ENCODE data around the gene CHN2.

DNA sequence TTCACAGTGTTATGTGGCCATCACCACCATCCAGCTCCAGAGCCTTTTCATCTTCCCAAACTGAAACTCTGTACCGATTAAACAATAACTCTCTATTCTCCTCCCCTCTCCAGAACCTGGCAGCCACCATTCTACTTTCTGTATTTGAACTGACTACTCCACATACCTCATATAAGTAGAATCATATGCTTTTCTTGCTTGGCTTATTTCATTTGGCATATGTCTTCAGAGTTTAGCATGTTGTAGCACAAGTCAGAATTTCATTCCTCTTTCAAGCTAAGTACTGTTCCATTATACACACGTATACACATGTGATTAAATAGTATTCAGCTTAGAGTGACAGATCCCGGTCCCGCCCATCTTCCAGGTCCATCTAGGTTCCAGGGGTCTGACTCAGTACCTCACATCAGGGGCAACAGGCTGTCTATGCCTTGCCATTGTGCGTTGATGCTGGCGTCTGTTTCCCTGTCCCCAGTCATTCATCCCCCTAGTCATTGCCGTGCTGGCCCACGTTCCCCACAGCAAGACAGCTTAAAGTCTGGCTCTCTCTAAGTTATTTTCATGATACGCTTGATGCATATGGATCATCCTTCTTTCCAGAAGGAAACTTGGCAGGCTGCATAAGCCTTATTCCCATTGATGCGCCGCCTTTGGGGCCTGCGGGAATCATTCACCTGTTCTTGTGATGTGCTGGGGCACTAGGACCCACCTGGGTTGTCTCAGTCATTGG, 108.3 kb downstream of the CHN2 start:
- TF ChIP-seq, protein P1, sequence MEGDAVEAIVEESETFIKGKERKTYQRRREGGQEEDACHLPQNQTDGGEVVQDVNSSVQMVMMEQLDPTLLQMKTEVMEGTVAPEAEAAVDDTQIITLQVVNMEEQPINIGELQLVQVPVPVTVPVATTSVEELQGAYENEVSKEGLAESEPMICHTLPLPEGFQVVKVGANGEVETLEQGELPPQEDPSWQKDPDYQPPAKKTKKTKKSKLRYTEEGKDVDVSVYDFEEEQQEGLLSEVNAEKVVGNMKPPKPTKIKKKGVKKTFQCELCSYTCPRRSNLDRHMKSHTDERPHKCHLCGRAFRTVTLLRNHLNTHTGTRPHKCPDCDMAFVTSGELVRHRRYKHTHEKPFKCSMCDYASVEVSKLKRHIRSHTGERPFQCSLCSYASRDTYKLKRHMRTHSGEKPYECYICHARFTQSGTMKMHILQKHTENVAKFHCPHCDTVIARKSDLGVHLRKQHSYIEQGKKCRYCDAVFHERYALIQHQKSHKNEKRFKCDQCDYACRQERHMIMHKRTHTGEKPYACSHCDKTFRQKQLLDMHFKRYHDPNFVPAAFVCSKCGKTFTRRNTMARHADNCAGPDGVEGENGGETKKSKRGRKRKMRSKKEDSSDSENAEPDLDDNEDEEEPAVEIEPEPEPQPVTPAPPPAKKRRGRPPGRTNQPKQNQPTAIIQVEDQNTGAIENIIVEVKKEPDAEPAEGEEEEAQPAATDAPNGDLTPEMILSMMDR (IDR thresholded peaks at IDR 0.05; ENCODE audit: low read depth, low read length): no peak
- TF ChIP-seq POLR2A (IDR thresholded peaks at IDR 0.05; ENCODE audit: extremely low read depth, insufficient read length) (no peak), MYC (IDR thresholded peaks at IDR 0.05; ENCODE audit: low read depth, low read length) (no peak)
- TF ChIP-seq, protein P2, sequence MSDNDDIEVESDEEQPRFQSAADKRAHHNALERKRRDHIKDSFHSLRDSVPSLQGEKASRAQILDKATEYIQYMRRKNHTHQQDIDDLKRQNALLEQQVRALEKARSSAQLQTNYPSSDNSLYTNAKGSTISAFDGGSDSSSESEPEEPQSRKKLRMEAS (IDR thresholded peaks at IDR 0.05; ENCODE audit: low read depth, low read length): no peak
